Measurements from ENCODE around the gene LRP1B.

- TF ChIP-seq EZH2phosphoT487 (IDR thresholded peaks at IDR 0.05; ENCODE audit: borderline replicate concordance, low read length) (no peak), CTCF (IDR thresholded peaks at IDR 0.05; ENCODE audit: low read depth, low read length, poor library complexity, severe bottlenecking) (no peak)
Observed at GRCh38 chr2:140600116-140600515, 1530.7 kb downstream of the LRP1B start.
